GM06990 (cell line): ENCODE measurements around the gene UGT1A4.

Experiments
- DNase-seq: peaks from one replicate; pipeline ENCODE4 v3.0.0-alpha.2; 2011; ENCODE audit not compliant: insufficient read length; ENCODE audit errors: extremely low read depth
- H3K27me3 ChIP-seq: replicated peaks from 2 replicates; pipeline ENCODE4 v1.6.0; 2011; ENCODE audit warnings: low read length; ENCODE audit not compliant: control insufficient read depth, insufficient read depth
- H3K36me3 ChIP-seq: 2 replicates; pipeline ENCODE4 v1.5.1; 2011; ENCODE audit warnings: low read length; ENCODE audit not compliant: control insufficient read depth, insufficient read depth
- H3K4me3 ChIP-seq: replicated peaks from 2 replicates; pipeline ENCODE4 v1.5.1; 2011; ENCODE audit warnings: low read depth, mild to moderate bottlenecking, control low read depth, low read length
- CTCF ChIP-seq: IDR thresholded peaks from 2 replicates; pipeline ENCODE4 v1.5.1; 2011; ENCODE audit warnings: low read length, control low read depth, mild to moderate bottlenecking, inconsistent platforms; ENCODE audit not compliant: insufficient read depth, poor library complexity, severe bottlenecking

UGT1A4 gene

DNA sequence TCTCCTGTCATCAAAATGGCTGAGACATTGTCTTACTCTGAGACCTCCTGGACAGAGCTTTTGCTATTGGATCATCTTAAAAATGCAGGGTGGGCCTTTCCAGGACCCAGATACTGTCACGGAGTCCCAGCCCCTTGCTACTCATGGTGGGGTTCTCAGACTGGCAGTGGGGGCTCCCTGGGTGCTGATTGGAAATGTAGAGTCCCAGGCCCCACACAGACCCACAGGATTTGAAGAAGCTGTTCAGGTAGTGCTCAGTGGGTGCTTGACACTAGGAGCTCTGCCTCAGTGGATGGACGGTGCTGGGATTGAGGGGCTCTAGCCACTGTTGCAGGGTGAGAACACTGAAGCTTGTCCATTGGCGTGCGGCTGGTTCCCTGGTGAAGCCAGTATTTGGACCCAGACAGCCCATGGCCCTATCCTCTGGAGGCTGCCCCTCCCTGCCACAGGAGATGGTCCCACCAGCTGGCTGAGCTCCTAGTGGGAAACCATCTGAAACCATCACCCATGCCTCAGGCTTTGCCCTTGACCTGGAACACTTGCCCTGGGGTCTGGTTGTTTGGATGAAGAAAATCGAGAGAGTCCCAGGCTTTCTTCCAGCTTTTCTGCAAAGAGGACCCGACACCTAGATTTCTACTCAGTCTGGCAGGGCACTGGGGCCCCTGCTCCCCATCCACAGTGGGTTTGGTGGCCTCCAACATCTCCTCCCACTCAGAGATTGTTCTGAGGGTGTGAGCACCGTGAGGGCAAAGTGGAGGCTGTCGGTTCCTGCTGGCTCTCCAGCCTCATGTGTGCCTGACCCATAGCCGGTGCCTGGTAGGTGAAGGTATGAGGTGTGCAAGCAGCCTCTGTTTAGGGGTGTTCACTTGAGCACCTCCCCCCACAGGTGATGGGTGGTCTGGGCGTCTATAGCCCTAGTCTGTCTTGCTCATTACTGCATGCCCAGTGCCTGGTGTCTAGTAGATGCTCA, 89.7 kb downstream of the UGT1A4 start:
- Histone ChIP-seq H3K4me3 (no peak overlapping the region), H3K27me3 (no peaks in the 10 kb centered on the region; the same call in none of the 2 replicates), H3K36me3 (no peaks in the 10 kb centered on the region)
- DNase-seq = no peak
- TF ChIP-seq CTCF = no peak

DNA sequence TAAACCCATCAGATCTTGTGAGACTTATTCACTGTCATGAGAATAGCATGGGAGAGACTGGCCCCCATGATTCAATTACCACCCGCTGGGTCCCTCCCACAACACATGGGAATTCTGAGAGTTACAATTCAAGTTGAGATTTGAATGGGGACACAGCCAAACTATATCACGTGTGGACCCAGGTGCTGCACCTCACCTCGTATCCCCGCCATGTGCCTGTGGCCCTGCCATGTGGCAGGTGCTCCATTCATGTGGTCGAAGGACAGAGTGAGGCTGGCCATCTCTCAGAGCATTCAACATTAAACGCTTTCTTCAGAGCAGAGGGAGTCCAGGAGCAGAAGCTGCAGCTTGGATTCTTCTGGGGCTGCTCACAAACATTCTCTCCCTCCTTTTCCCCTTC, 91.8 kb downstream of the UGT1A4 start:
- no peak for TF ChIP-seq CTCF
- DNase-seq = no peak
- H3K27me3 ChIP-seq = no peaks in the 10 kb centered on the region; the same call in none of the 2 replicates

GRCh38 chr2:233811087-233811486, 92.6 kb downstream of the UGT1A4 start:
- no peak overlapping the region for H3K4me3 ChIP-seq
- H3K36me3 ChIP-seq = no peaks in the 10 kb centered on the region
- no peaks in the 10 kb centered on the region; the same call in none of the 2 replicates for H3K27me3 ChIP-seq
- no peak for TF ChIP-seq CTCF
- DNase-seq = no peak

More for the DNA sequence above, 91.8 kb downstream of the UGT1A4 start:
- Histone ChIP-seq H3K36me3 (no peaks in the 10 kb centered on the region), H3K4me3 (no peak overlapping the region)

- Histone ChIP-seq H3K4me3 (no peak overlapping the region), H3K27me3 (no peaks in the 10 kb centered on the region; the same call in none of the 2 replicates), H3K36me3 (no peaks in the 10 kb centered on the region)
- no peak for TF ChIP-seq CTCF
- no peak for DNase-seq
Measured at GRCh38 chr2:233811732-233812131, 93.2 kb downstream of the UGT1A4 start.

GRCh38 chr2:233813236-233814055, 94.9 kb downstream of the UGT1A4 start:
- Histone ChIP-seq H3K4me3 (no peak overlapping the region), H3K27me3 (no peaks in the 10 kb centered on the region; the same call in 1 of the 2 replicates), H3K36me3 (no peaks in the 10 kb centered on the region)
- no peak for TF ChIP-seq CTCF
- no peak for DNase-seq
